ENCODE measurements around the gene CAMK1D.

DNA sequence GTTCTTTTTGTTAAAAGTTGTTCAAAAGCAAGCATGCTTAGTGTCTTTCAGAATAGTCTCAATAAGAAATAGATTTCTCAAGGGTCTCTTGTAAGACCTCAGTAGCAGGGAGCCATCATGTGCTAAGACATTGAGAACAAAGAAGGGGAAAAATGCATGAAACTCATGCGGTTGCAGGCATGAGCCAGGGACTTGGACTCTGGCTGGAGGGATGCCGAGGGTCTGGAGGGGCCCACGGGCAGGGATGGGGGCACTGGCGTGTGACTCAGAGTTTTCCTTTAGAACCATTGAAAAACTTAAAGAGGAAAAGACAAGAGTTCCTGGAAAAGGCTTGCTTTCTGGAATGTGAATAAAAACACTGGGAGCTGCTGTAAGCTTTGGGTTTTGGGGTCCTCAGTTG, 398.8 kb downstream of the CAMK1D start:
- TF ChIP-seq ARNTL (CRISPR knock-in tag; IDR thresholded peaks at IDR 0.05; ENCODE audit: borderline replicate concordance, low read depth) (no peak), ZNF70 (CRISPR knock-in tag; IDR thresholded peaks at IDR 0.05) (no peak), ESRRG (CRISPR knock-in tag; IDR thresholded peaks at IDR 0.05) (no peak), ZFP3 (CRISPR knock-in tag; IDR thresholded peaks at IDR 0.05) (no peak), OSR1 (CRISPR knock-in tag; IDR thresholded peaks at IDR 0.05) (no peak), CREB5 (CRISPR knock-in tag; IDR thresholded peaks at IDR 0.05; ENCODE audit: low read depth) (no peak), PPARA (CRISPR knock-in tag; IDR thresholded peaks at IDR 0.05; ENCODE audit: borderline replicate concordance) (no peak), RARB (CRISPR knock-in tag; IDR thresholded peaks at IDR 0.05) (no peak), GLIS3 (CRISPR knock-in tag; IDR thresholded peaks at IDR 0.05) (no peak)
- TF ChIP-seq, protein P1, sequence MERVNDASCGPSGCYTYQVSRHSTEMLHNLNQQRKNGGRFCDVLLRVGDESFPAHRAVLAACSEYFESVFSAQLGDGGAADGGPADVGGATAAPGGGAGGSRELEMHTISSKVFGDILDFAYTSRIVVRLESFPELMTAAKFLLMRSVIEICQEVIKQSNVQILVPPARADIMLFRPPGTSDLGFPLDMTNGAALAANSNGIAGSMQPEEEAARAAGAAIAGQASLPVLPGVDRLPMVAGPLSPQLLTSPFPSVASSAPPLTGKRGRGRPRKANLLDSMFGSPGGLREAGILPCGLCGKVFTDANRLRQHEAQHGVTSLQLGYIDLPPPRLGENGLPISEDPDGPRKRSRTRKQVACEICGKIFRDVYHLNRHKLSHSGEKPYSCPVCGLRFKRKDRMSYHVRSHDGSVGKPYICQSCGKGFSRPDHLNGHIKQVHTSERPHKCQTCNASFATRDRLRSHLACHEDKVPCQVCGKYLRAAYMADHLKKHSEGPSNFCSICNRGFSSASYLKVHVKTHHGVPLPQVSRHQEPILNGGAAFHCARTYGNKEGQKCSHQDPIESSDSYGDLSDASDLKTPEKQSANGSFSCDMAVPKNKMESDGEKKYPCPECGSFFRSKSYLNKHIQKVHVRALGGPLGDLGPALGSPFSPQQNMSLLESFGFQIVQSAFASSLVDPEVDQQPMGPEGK (CRISPR knock-in tag; IDR thresholded peaks at IDR 0.05; ENCODE audit: borderline replicate concordance), result no peak

All from SK-N-SH treated with all-trans-retinoic acid at 6 μM for 48 hours (cell line).